Measurements from ENCODE around the gene GOLM1. TPM values are rescaled to one million over a fixed set of nuclear protein-coding genes. Genes with fewer than 3 reads are reported as not detected.

The GOLM1 gene, protein sequence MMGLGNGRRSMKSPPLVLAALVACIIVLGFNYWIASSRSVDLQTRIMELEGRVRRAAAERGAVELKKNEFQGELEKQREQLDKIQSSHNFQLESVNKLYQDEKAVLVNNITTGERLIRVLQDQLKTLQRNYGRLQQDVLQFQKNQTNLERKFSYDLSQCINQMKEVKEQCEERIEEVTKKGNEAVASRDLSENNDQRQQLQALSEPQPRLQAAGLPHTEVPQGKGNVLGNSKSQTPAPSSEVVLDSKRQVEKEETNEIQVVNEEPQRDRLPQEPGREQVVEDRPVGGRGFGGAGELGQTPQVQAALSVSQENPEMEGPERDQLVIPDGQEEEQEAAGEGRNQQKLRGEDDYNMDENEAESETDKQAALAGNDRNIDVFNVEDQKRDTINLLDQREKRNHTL
- total RNA-seq (2022; extraction: Qiagen RNA extraction; ENCODE audit: low read depth), result 108 to 126 TPM (median 116 TPM) in 5 replicates

DNA sequence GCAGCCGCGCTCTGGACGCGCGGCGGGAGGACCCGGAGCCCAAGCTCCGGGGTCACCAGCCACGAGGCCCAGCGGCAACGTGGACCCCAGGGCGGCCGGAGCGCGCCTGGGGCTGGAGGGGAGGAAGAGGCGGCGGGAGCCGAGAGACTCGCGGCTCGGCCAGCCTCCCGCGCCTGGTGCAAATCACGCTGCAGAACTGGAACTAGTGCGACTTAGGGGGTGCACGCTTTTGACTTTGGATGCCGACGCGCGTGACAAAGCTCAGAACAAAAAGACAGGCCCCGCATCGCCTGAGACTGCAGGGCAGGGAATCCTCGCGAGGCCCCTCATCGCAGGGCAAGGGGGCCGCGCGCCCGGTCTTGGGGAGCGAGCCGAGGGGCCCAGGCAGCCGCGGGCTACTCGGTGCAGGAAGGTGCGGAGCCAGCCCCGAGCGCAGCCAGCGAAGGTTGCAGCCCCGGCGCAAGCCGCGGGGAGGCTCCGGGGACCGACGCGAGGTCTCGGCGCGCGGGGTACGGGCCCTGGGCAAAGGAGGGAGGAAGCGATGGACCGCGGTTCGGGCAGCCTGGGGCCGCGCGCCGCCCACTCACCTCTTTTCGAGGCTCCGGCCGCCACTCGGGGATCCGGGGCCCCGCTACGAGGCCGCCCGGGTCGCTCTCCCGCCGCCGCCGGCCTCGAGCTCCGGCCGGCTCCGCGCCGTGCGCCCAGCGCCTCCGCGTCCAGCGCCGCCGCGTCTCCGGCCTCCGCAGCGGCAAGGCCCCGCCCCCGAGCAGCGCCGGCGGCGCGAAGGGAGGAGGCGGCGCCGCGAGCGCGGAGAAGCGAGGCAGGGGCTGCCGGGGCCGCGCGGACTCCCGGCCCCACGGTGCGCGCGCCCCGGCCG, at the start of gene GOLM1:
Gene GOLM1 (minus strand): TSS at position 735 of the 877 bp plus-strand sequence. CDS start 20,238 bp downstream, outside the sequence.

Other genes starting within 250 kb of the GOLM1 start
- gene NAA35, start 158.4 kb downstream of the GOLM1 start, total RNA-seq (2022; extraction: Qiagen RNA extraction; ENCODE audit: low read depth), result 24.1 to 27.7 TPM (median 27.2 TPM) in 5 replicates
- 0.08 to 0.65 TPM (median 0.17 TPM) in 3 of 5 replicates, not detected in the others for gene C9orf153, start 160.1 kb upstream of the GOLM1 start, total RNA-seq (2022; extraction: Qiagen RNA extraction; ENCODE audit: low read depth)
- 46.5 to 50.9 TPM (median 48.4 TPM) in 5 replicates for gene ISCA1, start 183.0 kb upstream of the GOLM1 start, total RNA-seq (2022; extraction: Qiagen RNA extraction; ENCODE audit: low read depth)

All from A549 treated with GW870086 at 1 μM for 4 hours (cell line).